Heart right ventricle (tissue), 16 donors: Measurements from ENCODE around the gene CENPV. TPM values are rescaled to one million over a fixed set of nuclear protein-coding genes. Genes with fewer than 3 reads are reported as not detected.
"Not testable (repeated sequence)": the region's sequence is repeated elsewhere in the genome, so short reads cannot be mapped to it uniquely, and the experiment has no call there.

Source experiments
- ATAC-seq, 8 donors: fragments of 200-7000 bp; cut with Tn5 transposase; one replicate each; pipeline ENCODE4 v1.9.1; 2020; ENCODE audit warnings: mild to moderate bottlenecking in 8 of 8, moderate library complexity in 8 of 8, moderate number of reproducible peaks in 1 of 8
- DNase-seq, 2 donors: peaks; one replicate each; pipeline ENCODE4 v3.0.0-alpha.2; 2020
- H3K27ac ChIP-seq, 10 donors: fragments of 200-600 bp; sonication (generic) in 2 of 10; one replicate each; pipeline versions ENCODE4 v1.5.0 to v1.8.0; 2020 to 2022; ENCODE audit warnings: mild to moderate bottlenecking in 3 of 10
- H3K27me3 ChIP-seq, 7 donors: fragments of 200-600 bp; one replicate each; pipeline ENCODE4 v1.8.0; 2021 to 2022; ENCODE audit warnings: mild to moderate bottlenecking in 2 of 7
- H3K36me3 ChIP-seq, 9 donors: fragments of 200-600 bp; sonication (generic) in 1 of 9; one replicate each; pipeline versions ENCODE4 v1.5.0 to v1.8.0; 2020 to 2022; ENCODE audit warnings: mild to moderate bottlenecking in 2 of 9
- H3K4me1 ChIP-seq, 9 donors: fragments of 200-600 bp; sonication (generic) in 1 of 9; one replicate each; pipeline versions ENCODE4 v1.5.0 to v1.8.0; 2020 to 2022; ENCODE audit warnings: mild to moderate bottlenecking in 4 of 9
- H3K4me3 ChIP-seq, 10 donors: fragments of 200-600 bp; sonication (generic) in 2 of 10; one replicate each; pipeline versions ENCODE4 v1.5.0 to v1.8.0; 2020 to 2022; ENCODE audit warnings: mild to moderate bottlenecking in 7 of 10, moderate library complexity in 2 of 10
- H3K9me3 ChIP-seq, 11 donors: fragments of 200-600 bp in 10 of 11; sonication (generic) in 2 of 11; one replicate each; pipeline versions ENCODE4 v1.5.0 to v1.8.0; 2013 to 2022; ENCODE audit warnings: mild to moderate bottlenecking in 2 of 11, control low read depth in 1 of 11, moderate library complexity in 1 of 11
- WGBS, 2 donors: extraction: QIAGEN DNeasy Blood & Tissue Kit; methylation state at CpG; one replicate each; pipeline ENCODE4 v1.1.7; 2013; ENCODE audit warnings: inconsistent platforms in 1 of 2; 5-methylcytosine and 5-hydroxymethylcytosine counted together
- intact Hi-C, 10 donors: fragments of 100-400 bp; cut with DNase I; formaldehyde crosslinking; loops; one replicate each; pipeline versions ENCODE4 v1.11.1 to v1.14.2; 2022
- polyA plus RNA-seq, 2 donors: library from polyadenylated mRNA; stranded (reverse); fragments of 200-250 nt; gene quantifications; one replicate each; pipeline ENCODE4 v1.2.3, GENCODE V29; 2013
- total RNA-seq, 10 donors: library from RNA; stranded (reverse); fragmentation: NEBNext Ultra II Directional in 3 of 10; extraction: Animal tissue kit (Norgen Biotek cat#: 25700) in 3 of 10; gene quantifications; one replicate each; pipeline versions ENCODE4 v1.2.1 to v1.2.4, GENCODE V29; 2021 to 2023
- TF ChIP-seq, protein P1 (sequence below), 9 donors: fragments of 200-600 bp; sonication (generic) in 2 of 9; IDR thresholded peaks; one replicate each; pipeline versions ENCODE4 v1.5.0 to v1.8.0; 2021 to 2022; ENCODE audit warnings: antibody characterized with exemption in 9 of 9, mild to moderate bottlenecking in 5 of 9, moderate library complexity in 1 of 9
- donor health status: Arrhythmogenic right ventricular cardiomyopathy.
- donor health status: ischemic (EF 13 %, LVEDD 7.1; RV severe dilation, severe dysfunction).
- donor health status: healthy with polysubstance abuse.
- donor health status: DM: no; HTN: yes; CAD: no.
- donor health status: DM: no; HTN: no; CAD: no.
- donor health status: ischemic (EF 25% LVEDD 6.9; RV normal size, moderate dysfunction).
- donor health status: ischemic (EF 25% LVEDD 5.7; RV mildly dilated, moderate dysfunction).
- donor health status: healthy.
- donor health status: DM: yes; HTN: yes; CAD: no.
- donor health status: Ischemic cardiomyopathy.
- donor health status: ischemic (EF 35%, LVEDD 5.7; RV mildly dilated, moderate dysfunction).
- donor health status: nonischemic (EF 11% LVEDD 7.7; RV severe dilation, severe dysfunction).
- donor health status: DM: yes; HTN: yes; CAD: no.
- donor health status: PGD.
- donor health status: ischemic (EF 29% LVEDD 5.4; RV normal size, mild dysfunction).
- donor health status: nonischemic (EF 23%, LVEDD 6.1; RV moderate dilation, normal function).

CENPV gene
- total and polyA plus RNA-seq, 12 donors, result 6.4 to 21.8 (median 11.9) TPM

DNA sequence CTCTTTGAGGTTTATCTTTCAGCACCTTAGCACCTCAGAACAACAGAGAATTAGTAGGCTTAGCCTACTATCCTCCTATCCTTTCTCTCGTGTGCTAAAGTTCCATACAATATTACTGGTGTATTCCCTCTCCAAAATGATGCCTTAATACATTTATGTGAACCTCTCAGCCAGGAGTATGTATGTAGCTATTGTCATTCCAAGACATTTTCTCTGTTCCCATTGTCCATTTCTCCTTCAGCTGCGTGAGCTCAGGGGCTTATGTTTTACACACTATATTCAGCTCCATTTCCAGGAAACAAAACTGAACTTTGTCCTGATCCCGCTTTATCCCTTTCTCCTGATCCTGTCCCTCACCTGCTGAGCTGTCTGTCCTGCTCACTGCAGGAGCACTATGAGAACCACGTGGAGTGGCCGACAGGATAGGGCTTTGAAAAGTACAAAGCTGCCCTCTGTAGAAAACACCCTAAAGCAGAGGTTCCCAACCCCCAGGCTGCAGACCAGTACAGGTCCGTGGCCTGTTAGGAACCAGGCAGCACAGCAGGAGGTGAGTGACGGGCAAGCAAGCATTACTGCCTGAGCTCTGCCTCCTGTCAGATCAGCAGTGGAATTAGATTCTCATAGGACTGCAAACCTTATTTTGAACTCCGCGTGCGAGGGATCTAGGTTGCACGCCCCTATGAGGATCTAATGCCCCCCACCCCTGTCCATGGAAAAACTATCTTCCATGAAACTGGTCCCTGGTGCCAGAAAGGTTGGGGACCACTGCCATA lies 55.7 kb downstream of the CENPV start:
- 78 to 84% methylated on average over 11 of the region's 11 CpGs for WGBS, 2 donors
- no peak for ATAC-seq
- Histone ChIP-seq H3K27ac (no peak overlapping the region), H3K9me3 (no peaks in the 10 kb centered on the region), H3K27me3 (no peaks in the 10 kb centered on the region), H3K36me3 (peaks cover 0 to 32% (median 3%) of the 10 kb centered on the region in 9 donors), H3K4me3 (no peak overlapping the region), H3K4me1 (no peaks in the 10 kb centered on the region)
- intact Hi-C loops, result no loop called here
- DNase-seq, result no peak
- TF ChIP-seq, protein P1, sequence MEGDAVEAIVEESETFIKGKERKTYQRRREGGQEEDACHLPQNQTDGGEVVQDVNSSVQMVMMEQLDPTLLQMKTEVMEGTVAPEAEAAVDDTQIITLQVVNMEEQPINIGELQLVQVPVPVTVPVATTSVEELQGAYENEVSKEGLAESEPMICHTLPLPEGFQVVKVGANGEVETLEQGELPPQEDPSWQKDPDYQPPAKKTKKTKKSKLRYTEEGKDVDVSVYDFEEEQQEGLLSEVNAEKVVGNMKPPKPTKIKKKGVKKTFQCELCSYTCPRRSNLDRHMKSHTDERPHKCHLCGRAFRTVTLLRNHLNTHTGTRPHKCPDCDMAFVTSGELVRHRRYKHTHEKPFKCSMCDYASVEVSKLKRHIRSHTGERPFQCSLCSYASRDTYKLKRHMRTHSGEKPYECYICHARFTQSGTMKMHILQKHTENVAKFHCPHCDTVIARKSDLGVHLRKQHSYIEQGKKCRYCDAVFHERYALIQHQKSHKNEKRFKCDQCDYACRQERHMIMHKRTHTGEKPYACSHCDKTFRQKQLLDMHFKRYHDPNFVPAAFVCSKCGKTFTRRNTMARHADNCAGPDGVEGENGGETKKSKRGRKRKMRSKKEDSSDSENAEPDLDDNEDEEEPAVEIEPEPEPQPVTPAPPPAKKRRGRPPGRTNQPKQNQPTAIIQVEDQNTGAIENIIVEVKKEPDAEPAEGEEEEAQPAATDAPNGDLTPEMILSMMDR (IDR thresholded peaks at IDR 0.05), result no peak

DNA sequence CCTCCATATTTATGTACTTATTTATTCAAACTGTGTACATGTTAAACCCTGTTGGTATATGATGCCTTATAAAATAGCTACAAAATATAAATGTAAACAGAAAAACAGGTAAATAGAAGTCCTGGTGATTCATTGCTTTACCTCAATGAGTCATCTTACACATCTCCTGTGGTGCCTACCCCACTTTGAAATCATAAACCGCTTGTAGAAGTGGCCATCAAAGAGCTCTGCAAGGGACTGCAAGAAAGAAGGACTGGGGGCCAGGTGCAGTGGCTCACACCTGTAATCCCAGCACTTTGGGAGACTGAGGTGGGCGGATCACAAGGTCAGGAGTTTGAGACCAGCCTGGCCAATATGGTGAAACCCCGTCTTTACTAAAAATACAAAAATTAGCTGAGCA lies 57.2 kb downstream of the CENPV start:
- H3K4me1 ChIP-seq, H3K9me3 ChIP-seq, intact Hi-C loops, H3K27me3 ChIP-seq, ATAC-seq, H3K4me3 ChIP-seq, H3K27ac ChIP-seq, DNase-seq: not testable (repeated sequence)
- 95 to 98% methylated on average over 3 of the region's 3 CpGs for WGBS, 2 donors
- peaks cover 0 to 17% (median 3%) of the 10 kb centered on the region in 9 donors for H3K36me3 ChIP-seq

DNA sequence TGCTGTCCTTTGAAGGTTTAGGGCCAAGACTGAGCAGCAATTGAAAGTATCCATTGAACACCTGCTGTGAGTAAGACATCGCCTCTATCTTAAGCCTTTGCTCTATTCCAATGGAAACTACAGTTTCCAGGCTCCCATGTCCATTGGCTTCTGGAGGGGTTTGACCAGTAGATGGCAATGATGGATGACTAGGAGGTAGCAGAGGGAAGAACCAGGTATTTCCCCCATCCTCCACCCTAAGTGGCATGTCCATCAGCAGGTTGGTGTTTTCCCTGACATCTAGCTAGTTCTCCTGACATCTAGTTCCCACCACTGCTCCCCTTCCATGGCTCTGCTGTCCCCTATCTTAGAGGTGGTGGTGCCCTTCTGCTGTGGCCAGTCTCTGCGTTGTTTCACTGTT lies 58.7 kb downstream of the CENPV start:
- no peaks in the 10 kb centered on the region for H3K9me3 ChIP-seq
- H3K4me1 ChIP-seq, result no peaks in the 10 kb centered on the region
- ATAC-seq, result no peak
- intact Hi-C loops, result no loop called here
- H3K27ac ChIP-seq, result no peak overlapping the region
- WGBS, 2 donors, result 96 to 98% methylated on average over 2 of the region's 2 CpGs
- DNase-seq, result no peak
- no peaks in the 10 kb centered on the region for H3K27me3 ChIP-seq
- H3K4me3 ChIP-seq, result no peak overlapping the region
- peaks cover 0 to 3% (median 0%) of the 10 kb centered on the region in 9 donors for H3K36me3 ChIP-seq
- TF ChIP-seq, protein P1 (IDR thresholded peaks at IDR 0.05), result no peak

DNA sequence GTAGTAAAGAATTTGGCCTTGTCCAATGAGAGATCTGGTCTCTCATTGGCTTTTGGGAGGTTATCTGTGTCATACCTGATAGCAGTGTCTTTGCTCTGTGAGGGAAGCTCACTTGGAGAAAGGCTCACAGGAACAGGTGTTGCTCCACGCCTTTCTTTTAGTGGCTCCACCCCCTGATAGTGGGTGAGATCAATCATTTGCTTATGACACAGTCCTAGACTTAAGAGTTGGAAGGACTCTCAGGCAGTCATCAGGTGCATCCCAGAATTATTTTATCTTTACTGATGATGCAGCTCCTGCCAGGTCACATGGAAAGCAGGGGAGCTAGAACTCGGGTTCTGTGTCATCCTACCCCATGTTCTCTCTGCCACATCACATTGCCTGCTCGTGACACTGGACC lies 59.3 kb downstream of the CENPV start:
- H3K4me1 ChIP-seq, result no peaks in the 10 kb centered on the region
- H3K9me3 ChIP-seq, result no peaks in the 10 kb centered on the region
- intact Hi-C loops, result no loop called here
- no peaks in the 10 kb centered on the region for H3K27me3 ChIP-seq
- no peak for DNase-seq
- H3K4me3 ChIP-seq, result no peak overlapping the region
- no peak overlapping the region for H3K27ac ChIP-seq
- no peak for ATAC-seq
- H3K36me3 ChIP-seq, result peaks cover 0 to 3% (median 0%) of the 10 kb centered on the region in 9 donors
- WGBS, 2 donors, result 97% methylated on average over 3 of the region's 3 CpGs
- TF ChIP-seq, protein P1 (IDR thresholded peaks at IDR 0.05), result no peak

Other genes with a start within 250 kb of the CENPV start
- gene NCOR1, start 137.9 kb downstream of the CENPV start, total RNA-seq, result 10 to 100 TPM; 61.4 to 81.6 (median 74.8) TPM
- gene NCOR1, start 137.9 kb downstream of the CENPV start, polyA plus RNA-seq, result 100 to 1,000 TPM in 1 of 2 donors, 10 to 100 TPM in 1; 27.0 to 103 TPM
- 10 to 100 TPM in 4 of 10 donors, 1 to 10 TPM in 6; 7.8 to 12.0 (median 9.5) TPM for gene PIGL, start 136.3 kb downstream of the CENPV start, total RNA-seq
- gene PIGL, start 136.3 kb downstream of the CENPV start, polyA plus RNA-seq, result 10 to 100 TPM in 1 of 2 donors, 1 to 10 TPM in 1; 6.1 to 14.6 TPM
- gene UBB, start 27.6 kb upstream of the CENPV start, total RNA-seq, result 1,000 to 10,000 TPM; 1,254 to 2,151 (median 1,968) TPM
- 1,000 to 10,000 TPM in 1 of 2 donors, 100 to 1,000 TPM in 1; 400 to 1,298 TPM for gene UBB, start 27.6 kb upstream of the CENPV start, polyA plus RNA-seq
- gene TRPV2, start 62.1 kb upstream of the CENPV start, total RNA-seq, result 10 to 100 TPM in 3 of 10 donors, 1 to 10 TPM in 7; 4.6 to 25.4 (median 8.6) TPM
- 10 to 100 TPM; 10.6 to 11.9 TPM for gene TRPV2, start 62.1 kb upstream of the CENPV start, polyA plus RNA-seq
- gene LRRC75A, start 138.7 kb upstream of the CENPV start, total RNA-seq, result 1 to 10 TPM in 3 of 10 donors, under 1 TPM in 7; 0.34 to 1.3 (median 0.56) TPM
- gene LRRC75A, start 138.7 kb upstream of the CENPV start, polyA plus RNA-seq, result under 1 TPM; 0.73 to 0.77 TPM
- gene ZNF287, start 215.7 kb upstream of the CENPV start, total RNA-seq, result 10 to 100 TPM in 9 of 10 donors, 1 to 10 TPM in 1; 7.8 to 14.6 (median 11.4) TPM
- gene ZNF287, start 215.7 kb upstream of the CENPV start, polyA plus RNA-seq, result 10 to 100 TPM in 1 of 2 donors, 1 to 10 TPM in 1; 4.0 to 32.0 TPM